GM10266 (cell line): Measurements from ENCODE around the gene TNNI2.

Experiments
- DNase-seq: peaks from one replicate; pipeline ENCODE4 v3.0.0; 2012; ENCODE audit errors: extremely low spot score
- CTCF ChIP-seq: IDR thresholded peaks from 2 replicates; pipeline ENCODE4 v1.5.1; 2012; ENCODE audit warnings: mild to moderate bottlenecking, low read depth; ENCODE audit not compliant: control insufficient read depth, insufficient read depth; ENCODE audit errors: missing control alignments

Gene TNNI2

GRCh38 chr11:1855886-1856265, 17.1 kb downstream of the TNNI2 start:
- no peak for DNase-seq
- no peak for TF ChIP-seq CTCF

- no peak for DNase-seq
- TF ChIP-seq CTCF: no peak
These were observed 17.7 kb downstream of the TNNI2 start for GRCh38 chr11:1856306-1857005.

GRCh38 chr11:1857064-1857463, 18.3 kb downstream of the TNNI2 start:
- TF ChIP-seq CTCF: no peak
- no peak for DNase-seq

- DNase-seq: no peak
- no peak for TF ChIP-seq CTCF
These were observed 19.4 kb downstream of the TNNI2 start for GRCh38 chr11:1858154-1858553.

GRCh38 chr11:1858576-1858975, 19.8 kb downstream of the TNNI2 start:
- TF ChIP-seq CTCF: no peak
- DNase-seq: no peak

GRCh38 chr11:1859004-1859403, 20.2 kb downstream of the TNNI2 start:
- no peak for TF ChIP-seq CTCF
- DNase-seq: no peak

GRCh38 chr11:1860108-1860507, 21.3 kb downstream of the TNNI2 start:
- no peak for TF ChIP-seq CTCF

More at GRCh38 chr11:1860108-1860507, 21.3 kb downstream of the TNNI2 start:
- no peak for DNase-seq
